Upper lobe of left lung (tissue), 4 donors: ENCODE data around the gene DDRGK1.

Source experiments
- CTCF ChIP-seq, 6 experiments: fragments of 450-650 bp in 4 of 6; fragments of 200-600 bp in 2 of 6; sonication (generic) in 2 of 6; IDR thresholded peaks; one replicate each; pipeline ENCODE4 v1.5.1; 2016 to 2019; ENCODE audit warnings: antibody characterized with exemption in 6 of 6
- EP300 ChIP-seq, 4 donors: sonication (generic); formaldehyde crosslinking; IDR thresholded peaks; one replicate each; pipeline ENCODE4 v1.5.1; 2017; ENCODE audit warnings: antibody characterized with exemption in 4 of 4, control low read depth in 2 of 4
- POLR2AphosphoS5 ChIP-seq, 2 donors: sonication (generic); formaldehyde crosslinking; IDR thresholded peaks; one replicate each; pipeline ENCODE4 v1.5.1; 2017; ENCODE audit warnings: antibody characterized with exemption in 2 of 2

- no peak for TF ChIP-seq CTCF (IDR thresholded peaks at IDR 0.05)
- no peak for TF ChIP-seq POLR2AphosphoS5 (IDR thresholded peaks at IDR 0.05)
- no peak for TF ChIP-seq EP300 (IDR thresholded peaks at IDR 0.05)
These were observed 43.0 kb downstream of the DDRGK1 start for GRCh38 chr20:3161316-3162079.
